ENCODE measurements around the gene CRACR2B.

CRACR2B gene

DNA sequence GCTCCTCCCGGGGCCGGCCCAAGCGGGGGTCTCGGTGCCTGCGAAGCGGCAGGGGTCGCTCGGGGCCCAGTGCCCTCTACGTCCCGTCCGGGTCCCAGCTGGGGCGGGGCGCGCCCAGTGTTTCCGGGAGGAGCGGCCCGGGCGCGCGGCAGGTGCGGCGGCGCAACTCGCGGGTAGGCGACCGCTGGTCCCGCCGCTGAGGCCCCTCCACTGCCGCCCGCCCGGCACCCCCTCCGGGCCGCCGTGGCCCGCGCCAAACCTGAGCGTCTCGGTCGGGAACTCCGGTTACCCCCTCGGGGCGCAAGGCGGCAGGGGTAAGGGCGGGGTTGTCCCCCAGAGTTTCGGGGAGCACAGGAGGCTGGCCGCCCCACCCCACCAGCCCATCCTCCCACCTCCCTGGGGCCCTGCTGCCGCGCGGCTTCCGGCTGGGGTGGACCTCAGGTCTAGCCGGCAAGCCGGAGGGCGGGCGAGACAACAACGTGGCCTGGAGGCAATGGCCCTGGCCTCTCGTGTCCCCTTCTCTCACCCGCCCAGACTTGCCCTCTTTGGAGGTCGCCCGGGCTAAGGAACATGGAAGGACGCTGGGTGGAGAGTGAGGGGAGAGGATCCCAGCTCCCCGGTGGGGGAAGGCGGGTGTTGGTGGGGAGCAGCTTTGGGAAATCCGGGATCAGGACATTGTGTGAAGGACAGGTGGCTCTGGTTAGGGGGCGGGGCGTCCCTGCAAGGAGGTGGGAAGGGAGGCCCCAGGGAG lies 398 bp upstream of the CRACR2B start:
- no peak for DNase-seq

DNA sequence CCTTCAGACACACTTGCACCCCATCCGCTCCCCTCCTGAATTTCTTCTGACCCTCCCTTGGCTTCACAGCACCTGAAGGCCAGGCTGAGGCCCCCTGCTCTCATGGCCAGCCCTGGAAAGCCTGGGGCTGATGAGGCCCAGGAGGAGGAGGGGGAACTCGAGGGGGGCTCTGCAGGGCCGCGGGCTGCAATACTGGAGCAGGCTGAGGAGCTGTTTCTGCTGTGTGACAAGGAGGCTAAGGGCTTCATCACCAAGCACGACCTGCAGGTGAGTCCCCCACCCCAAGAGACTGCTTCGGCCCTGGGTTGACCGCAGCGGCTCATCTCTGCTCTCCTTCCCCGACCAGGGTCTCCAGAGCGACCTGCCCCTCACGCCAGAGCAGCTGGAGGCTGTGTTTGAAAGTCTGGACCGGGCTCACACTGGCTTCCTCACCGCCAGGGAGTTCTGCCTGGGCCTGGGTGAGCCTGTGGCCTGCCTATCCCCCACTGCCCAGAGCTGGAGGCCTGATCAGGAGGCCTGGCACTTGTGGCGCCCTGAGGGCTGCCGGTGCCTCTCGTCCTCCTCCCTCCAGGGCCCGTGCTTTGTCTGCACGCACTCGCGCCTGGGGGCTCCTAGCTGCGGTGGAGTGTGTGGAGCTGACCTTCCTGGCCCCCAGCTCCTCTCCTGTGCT lies 922 bp downstream of the CRACR2B start:
- no peak for DNase-seq

DNA sequence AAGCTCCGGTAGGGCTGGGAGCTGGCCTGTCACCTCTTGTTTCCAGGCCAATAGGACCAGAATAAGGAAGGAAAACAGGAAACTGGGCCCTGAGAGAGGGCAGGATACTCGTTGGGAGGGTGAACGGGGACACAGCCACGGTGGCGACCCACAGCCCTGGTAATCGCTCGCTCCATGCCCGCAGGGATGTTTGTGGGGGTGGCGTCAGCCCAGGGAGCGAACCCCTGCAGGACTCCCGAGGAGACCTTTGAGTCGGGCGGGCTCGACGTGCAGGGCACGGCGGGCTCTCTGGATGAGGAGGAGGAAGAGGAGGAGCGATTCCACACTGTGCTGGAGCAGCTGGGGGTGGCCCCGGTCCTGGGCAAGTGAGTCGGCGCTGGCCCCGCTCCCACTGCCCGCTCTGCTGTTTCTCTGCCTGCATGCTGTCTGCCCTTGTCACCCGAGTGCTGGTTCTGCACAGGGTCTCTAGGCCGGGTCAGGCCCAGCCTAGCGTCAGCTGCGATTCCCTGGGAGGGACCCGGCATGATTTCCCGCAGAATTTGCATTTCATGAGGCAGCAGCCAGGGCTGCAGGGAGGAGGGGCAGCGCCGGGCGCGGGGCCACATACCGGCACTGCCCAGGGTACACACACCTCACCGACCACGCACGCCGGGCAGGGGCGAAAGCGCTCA lies 1.6 kb downstream of the CRACR2B start:
- no peak for DNase-seq

DNA sequence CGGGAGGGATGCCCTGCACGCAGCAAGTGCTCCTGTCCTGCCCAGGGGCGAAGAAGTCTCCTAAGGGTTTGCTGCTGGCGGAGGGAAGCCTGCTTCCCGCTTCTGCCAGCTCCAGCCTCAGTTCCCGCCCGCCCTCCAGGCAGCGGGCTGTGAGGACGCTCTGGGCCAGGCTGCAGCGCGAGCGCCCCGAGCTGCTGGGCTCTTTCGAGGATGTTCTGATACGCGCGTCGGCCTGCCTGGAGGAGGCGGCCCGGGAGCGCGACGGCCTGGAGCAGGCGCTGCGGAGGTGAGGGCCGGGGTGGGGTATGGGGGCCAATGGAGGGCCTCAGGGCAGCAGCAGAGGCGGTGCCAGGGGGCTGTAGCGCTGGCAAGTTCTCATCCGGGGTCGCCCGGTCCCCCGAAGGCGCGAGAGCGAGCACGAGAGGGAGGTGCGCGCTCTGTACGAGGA lies 2.2 kb downstream of the CRACR2B start:
- no peak for DNase-seq

DNA sequence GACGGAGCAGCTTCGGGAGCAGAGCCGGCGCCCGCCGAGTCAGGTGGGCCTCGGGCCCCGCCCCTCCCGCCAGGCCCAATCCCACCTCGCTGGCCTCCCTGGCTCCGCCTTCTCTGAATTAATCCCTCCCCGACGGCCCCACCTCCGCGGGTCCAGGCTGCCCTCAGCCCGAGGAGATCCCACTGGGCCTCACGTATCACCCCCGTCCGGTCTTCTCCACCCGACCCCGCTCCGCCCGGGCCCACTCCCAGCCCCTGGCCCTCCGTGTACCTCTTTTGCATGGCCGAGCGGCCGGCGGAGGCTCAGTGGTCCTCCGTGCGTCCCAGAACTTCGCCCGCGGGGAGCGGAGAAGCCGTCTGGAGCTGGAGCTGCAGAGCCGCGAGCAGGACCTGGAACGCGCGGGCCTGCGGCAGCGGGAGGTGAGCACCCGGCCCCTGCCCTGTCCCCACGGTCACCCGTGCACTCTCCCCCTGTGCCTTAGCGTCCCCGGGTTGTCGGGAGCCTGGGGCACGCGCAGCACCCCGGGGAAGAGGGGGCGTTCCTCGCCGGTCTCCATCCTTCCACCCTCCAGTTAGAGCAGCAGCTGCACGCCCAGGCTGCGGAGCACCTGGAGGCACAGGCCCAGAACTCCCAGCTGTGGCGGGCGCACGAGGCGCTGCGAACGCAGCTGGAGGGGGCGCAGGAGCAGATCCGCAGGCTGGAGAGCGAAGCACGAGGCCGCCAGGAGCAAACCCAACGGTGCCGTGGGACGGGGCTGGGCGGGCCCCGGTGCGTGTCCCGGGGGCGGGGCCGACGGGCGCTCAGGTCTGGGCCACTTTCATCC lies 2.8 kb downstream of the CRACR2B start:
- DNase-seq, result peak; percentile 71

DNA sequence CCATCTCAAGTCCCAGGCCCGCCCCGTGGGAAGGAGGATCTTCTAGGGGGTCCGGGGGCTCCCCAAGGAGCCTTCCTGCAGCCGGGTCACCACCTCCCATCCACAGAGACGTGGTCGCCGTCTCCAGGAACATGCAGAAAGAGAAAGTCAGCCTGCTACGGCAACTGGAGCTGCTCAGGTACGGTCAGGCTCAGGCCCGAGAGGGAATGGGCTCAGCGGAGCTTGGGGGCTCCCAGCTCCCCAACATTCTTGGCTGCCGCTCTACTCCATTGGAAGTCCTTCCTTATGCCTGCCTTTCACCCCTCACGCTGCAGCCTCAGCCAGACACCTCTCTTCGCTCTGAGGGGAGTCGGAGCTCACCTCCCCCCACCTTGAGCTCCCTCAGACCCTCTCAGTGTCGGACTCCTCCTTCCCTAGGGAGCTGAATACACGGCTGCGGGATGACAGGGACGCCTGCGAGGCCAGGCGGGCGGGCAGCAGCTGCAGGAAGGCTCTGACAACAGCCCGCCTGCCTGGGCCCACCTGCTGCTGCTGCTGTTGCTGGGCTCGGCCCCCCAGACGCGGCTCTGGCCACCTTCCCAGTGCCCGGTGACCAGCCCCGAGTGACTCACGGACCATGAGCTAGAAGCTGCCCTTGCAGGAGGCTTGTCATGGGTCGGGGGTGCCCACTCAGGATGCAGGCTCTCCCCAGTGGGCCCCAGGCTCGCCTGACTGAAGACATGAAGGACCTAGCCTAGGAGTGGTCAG lies 3.6 kb downstream of the CRACR2B start:
- DNase-seq, result no peak

DNA sequence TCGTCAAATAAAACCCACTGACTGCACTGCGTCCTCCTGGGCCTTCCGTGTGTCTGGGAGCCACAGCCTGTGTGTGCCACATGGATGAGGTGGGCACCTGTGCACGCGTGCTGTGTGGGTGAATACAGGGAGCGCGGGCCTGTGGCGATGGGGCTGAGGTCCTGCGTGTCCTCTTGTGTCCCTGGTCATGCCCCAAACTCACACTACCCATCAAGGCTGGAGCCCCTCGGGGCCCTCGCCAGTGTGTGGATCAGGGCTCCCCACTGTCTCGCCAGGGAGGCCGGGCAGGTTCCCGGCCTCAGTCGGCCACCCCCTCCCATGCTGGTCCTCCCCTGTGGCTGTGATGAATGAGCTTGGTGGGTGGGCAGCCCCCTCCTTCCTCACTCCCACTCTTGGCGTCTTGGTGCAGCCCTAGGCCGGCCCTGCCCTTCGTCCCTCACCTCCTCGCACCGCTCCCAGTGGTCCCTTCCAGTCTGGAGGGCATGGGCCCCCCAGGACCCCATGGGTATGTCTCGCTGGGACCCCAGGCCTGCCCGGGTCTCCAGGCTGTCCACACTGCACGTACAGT lies 4.3 kb downstream of the CRACR2B start:
- DNase-seq, result no peak

DNA sequence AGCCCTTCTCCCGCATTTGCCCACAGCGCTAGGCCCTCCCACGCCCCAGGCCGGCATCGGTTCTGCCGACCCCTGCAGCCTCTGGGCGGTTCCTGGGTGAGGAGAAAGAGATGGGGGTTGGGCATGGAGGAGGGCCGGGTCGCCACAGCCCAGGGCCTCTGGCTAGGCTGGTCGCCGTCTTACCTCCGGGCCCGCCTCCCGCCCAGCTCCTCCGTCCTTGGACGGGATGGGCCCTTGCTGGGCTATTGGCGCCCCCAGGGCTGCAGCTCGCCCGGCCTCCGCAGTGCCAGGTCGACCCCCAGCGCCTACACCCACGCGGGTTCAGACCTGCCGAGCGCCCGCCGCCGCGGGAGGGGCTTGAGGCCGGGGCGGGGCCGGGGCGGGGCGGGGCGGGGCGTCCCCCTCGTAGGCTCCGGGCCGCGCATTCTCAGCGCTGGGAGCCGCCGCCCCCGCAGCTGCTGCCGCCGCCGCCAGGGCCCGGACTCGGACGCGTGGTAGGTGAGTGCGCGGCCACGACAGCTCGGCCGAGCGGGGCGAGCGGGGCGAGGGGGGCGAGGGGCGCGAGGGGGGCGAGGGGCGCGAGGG lies 4.9 kb downstream of the CRACR2B start, which contains the start of gene CD151:
TSS of gene CD151 (plus strand) at position 424 of the 585 bp plus-strand sequence. CDS start 3,118 bp downstream, outside the sequence.
- peak; percentile 55 for DNase-seq

DNA sequence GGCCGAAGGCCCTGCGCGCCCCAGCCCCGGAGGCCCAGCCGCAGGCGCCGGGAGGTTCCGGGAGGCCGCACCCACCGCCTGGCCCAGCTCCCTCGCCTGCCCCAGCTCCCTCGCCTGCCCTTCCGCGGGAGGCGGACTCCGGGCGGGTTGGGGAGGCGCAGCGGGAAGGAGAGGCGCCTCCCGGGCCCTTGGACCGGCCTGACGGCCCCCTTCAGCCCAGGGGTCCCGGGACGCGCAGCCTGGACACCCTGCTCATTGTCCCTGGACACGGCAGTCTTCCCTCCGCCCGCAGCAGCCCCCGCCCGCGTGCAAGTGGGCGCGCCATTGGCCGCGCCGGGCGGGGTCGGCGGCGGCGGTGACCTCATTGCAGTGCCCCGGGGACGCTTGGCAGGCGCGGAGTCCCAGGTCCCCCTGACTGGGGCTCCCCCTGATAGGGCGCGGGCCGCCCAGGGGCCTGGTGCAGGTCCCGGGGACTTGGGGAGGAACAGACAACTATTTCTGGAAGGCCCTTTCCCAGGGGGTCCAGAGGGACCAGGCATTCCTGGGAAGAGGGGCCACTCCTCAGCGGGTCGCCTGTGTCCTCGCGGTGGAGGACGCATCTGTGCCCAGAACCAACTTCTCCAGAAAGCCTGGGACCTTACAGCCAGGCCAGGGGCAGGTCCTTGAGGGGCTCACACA lies 5.5 kb downstream of the CRACR2B start:
- no peak for DNase-seq

DNA sequence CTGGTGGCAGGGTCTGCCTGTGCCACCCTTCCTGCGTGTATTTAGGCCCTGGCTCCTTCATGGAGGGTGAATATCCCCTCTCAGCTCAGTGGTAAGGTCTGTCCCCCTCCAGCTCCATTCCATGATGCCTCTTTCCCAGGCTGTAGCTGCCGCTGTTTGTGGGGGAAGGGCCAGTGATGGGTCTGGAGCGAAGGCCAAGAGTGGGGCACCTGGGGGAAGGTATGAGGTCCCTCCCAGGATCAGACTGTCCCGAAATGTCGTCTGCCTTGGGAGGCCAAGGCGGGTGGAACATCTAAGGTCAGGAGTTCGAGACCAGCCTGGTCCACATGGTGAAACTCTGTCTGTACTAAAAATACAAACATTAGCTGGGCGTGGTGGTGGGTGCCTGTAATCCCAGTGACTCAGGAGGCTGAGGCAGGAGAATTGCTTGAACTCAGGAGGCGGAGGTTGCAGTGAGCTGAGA lies 6.2 kb downstream of the CRACR2B start:
- no peak for DNase-seq

DNA sequence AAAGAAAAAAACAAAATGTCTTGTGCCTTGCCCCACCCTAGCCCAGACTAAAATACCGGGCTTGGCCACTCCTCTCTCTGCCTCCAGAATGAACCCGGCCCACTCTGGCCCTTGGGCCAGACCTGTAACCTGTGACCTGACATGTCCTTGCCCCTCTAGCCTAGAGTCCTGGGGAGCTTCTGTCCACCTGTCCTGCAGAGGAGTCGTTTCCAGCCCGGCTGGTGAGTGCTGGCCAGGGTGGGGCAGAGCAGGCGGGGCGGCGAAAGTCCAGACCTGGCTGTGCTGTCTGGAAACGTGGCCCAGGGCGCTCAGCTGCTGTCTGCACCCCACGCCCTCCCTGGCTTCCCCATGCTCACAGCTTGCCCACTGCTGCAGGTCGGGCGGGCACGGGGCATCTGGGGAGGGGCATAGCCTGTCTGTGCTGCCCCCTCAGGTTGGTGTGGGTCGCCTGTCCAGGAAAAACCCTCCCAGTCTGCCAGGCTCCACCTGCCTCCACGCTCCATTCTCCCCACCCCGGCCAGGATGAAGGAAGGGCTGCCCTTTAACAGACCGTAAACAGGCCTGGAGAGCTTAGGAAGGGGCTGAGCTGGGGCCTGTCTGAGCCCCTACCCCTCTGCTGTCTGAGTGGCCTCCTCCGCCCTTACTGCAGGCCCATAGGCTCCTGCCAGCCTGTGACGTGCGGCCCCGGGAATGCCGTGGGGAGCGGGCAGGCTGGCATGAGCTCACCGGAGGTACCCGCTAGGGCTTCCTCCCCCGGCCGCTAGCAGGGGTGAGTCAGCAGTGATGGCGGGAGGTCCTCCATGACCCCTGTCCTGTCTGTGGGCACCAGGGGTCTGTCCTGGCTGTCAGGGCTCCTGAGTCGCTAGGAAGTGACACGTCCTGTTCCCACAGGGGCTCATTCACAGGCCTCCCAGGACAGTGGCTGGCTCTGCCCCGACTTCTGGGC lies 6.9 kb downstream of the CRACR2B start:
- no peak for DNase-seq

DNA sequence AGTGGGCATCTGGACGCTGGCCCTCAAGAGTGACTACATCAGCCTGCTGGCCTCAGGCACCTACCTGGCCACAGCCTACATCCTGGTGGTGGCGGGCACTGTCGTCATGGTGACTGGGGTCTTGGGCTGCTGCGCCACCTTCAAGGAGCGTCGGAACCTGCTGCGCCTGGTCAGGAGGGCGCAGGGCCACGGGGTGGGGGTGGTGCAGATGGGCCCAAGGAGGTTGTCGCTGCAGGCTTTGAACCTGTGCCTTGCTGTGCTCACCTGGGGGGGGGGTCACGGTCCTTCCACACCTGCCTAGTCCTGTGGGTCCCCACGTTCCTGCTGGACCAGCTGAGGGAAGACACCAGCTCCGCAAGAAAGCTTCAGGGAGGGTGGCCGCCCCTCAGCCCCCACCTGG lies 8.6 kb downstream of the CRACR2B start:
- no peak for DNase-seq

DNA sequence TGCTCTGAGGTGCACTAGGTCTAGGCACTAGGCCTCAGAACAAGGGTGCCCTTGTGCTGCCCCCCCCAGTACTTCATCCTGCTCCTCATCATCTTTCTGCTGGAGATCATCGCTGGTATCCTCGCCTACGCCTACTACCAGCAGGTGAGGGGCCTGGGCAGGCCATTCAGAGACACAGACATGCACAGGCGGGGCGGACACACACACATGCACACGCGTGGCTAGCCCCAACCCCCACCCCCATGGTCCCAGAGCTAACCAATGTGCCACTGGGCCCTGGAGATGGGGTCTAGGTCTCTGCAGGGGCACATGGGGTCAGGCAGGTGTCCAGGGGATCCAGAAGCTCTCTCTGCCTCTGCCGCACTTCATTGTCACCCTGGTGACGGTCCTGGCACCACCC lies 9.0 kb downstream of the CRACR2B start:
- no peak for DNase-seq

DNA sequence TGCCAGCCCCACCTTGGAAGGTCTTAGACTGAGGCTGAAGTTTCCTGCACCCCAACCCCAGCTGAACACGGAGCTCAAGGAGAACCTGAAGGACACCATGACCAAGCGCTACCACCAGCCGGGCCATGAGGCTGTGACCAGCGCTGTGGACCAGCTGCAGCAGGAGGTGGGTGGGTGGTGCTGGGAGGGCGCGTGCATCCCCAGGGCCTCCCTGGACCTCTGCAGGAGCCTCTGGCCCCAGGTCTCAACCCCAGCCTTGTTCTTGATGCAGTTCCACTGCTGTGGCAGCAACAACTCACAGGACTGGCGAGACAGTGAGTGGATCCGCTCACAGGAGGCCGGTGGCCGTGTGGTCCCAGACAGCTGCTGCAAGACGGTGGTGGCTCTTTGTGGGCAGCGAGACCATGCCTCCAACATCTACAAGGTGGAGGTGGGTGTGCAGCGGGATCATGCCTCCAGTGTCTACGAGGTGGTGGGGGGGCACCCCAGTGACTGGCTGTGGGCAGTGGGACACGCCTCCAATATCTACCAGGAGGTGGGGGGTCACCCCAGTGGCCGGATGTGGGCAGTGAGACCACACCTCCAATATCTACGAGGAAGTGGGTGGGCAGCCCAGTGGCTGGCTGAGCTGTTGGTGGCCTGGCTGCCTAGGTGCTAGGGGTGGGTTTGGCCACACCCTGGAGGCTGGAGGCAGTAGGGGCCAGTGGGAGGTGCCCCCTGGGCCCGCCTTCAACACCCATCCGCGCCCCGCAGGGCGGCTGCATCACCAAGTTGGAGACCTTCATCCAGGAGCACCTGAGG lies 9.7 kb downstream of the CRACR2B start:
- no peak for DNase-seq

DNA sequence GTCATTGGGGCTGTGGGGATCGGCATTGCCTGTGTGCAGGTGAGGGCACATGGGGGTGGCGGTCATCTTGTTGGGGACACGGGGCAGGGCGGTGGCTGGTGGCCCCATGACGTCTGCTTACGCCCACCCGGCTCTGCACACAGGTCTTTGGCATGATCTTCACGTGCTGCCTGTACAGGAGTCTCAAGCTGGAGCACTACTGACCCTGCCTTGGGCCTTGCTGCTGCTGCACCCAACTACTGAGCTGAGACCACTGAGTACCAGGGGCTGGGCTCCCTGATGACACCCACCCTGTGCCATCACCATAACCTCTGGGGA lies 10.2 kb downstream of the CRACR2B start:
- no peak for DNase-seq

DNA sequence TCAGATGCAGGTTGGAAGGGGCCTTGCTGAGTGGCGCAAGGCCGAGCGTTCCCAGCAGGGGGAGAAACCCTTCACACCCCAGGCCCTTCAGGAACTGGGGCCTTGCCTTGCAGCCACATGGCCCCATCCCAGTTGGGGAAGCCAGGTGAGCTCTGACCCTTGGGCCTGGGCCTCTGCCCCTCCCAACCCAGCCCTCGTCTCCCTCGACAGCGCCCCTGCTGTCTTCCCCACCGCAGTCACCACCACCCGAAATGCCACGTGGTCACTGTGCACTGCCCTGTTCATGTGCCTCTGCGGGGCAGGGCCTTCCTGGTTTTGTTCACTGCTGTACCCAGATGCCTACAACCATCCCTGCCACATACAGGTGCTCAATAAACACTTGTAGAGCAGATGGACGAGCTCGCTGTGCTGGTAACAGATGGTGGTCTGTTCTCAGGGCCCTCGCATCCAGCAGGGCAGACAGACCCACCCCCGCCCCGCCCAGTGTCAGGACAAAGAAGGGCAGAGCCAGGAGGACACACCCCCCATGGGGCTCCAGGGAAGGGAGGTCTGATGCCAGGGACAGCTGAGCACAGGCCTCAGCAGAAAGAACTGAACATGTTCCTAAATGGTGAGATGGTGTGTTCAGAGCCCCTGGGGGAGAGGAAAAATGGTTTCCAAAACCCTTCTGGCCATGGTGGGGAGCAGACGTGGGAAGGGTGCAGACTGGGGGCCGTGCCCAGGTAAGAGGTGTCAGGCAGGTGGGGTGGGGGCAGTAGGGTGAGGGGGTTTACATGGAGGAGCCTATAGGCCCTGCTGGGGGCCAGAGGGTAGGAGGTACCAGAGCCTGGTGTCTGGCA lies 10.9 kb downstream of the CRACR2B start:
- DNase-seq, result no peak

DNA sequence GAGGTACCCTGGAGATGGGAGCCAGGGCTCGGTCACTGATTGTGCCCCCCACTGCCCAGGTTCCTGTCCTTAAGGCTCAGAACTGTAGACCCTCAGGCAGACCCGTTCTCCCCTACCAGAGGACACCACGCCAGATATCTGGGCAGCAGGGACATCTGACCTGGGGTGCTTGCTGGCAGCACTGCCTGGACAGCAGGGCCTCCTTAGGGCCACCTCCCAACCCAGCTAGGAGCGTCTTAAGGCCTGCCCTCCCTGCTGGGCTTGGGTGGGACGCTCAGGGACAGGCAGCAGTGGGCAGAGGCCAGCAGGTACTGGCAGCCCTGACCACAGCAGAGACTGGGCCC lies 11.5 kb downstream of the CRACR2B start:
- DNase-seq, result no peak

Measured in CD4-positive, alpha-beta T cell treated with Interleukin-21 for 1 hour (primary cell).